B cell (primary cell): ENCODE results near the gene RASGEF1C. TPM values are rescaled to one million over a fixed set of nuclear protein-coding genes. Genes with fewer than 3 reads are reported as not detected.

Experiments
- ATAC-seq: fragments of 200-7000 bp; cut with Tn5 transposase; one replicate; pipeline ENCODE4 v1.10.0; 2021; ENCODE audit warnings: low read depth, mild to moderate bottlenecking, moderate number of reproducible peaks, moderate library complexity
- CTCF ChIA-PET: fragments of 350-600 bp; sonication (Branson Sonifier 250); formaldehyde crosslinking; loops from one replicate; lab custom pipeline; 2021; ENCODE audit warnings: antibody characterized with exemption, inconsistent platforms; lab: Charles Lee
- POLR2A ChIA-PET: fragments of 350-600 bp; sonication (Branson Sonifier 250); formaldehyde crosslinking; loops from one replicate; lab custom pipeline; 2021; ENCODE audit warnings: antibody characterized with exemption; lab: Charles Lee
- DNase-seq: peaks from one replicate; pipeline ENCODE4 v3.0.0; 2013
- H2AFZ ChIP-seq: 2 replicates; pipeline ENCODE4 v1.6.1; 2012; ENCODE audit warnings: mild to moderate bottlenecking, low read depth, low read length; ENCODE audit not compliant: insufficient read depth, poor library complexity, severe bottlenecking
- H3K27ac ChIP-seq, 2 donors: 1 replicate in 1 of 2; 2 replicates in 1 of 2; pipeline ENCODE4 v1.5.1; 2012 to 2013; ENCODE audit warnings: low read length in 2 of 2, mild to moderate bottlenecking in 2 of 2, moderate library complexity in 1 of 2
- H3K27me3 ChIP-seq, 4 experiments: fragments of 200-600 bp in 1 of 4; sonication (generic) in 1 of 4; replicated peaks in 1 of 4; 1 replicate in 2 of 4; 2 replicates in 2 of 4; pipeline versions ENCODE4 v1.6.1 to v1.7.0; 2013 to 2016; ENCODE audit warnings: low read length in 3 of 4, mild to moderate bottlenecking in 2 of 4, mixed read lengths in 1 of 4, moderate library complexity in 1 of 4; ENCODE audit not compliant: insufficient read depth in 4 of 4, control insufficient read depth in 3 of 4; ENCODE audit errors: control extremely low read depth in 1 of 4
- H3K36me3 ChIP-seq, 2 experiments: replicated peaks in 1 of 2; 1 replicate in 1 of 2; 2 replicates in 1 of 2; pipeline versions ENCODE4 v1.6.1 to v1.7.1; 2013; ENCODE audit warnings: low read length in 1 of 2; ENCODE audit not compliant: insufficient read depth in 2 of 2, control insufficient read depth in 1 of 2; ENCODE audit errors: control extremely low read depth in 1 of 2, extremely low read depth in 1 of 2
- H3K4me1 ChIP-seq, 2 donors: fragments of 200-600 bp in 1 of 2; sonication (generic) in 1 of 2; 1 replicate in 1 of 2; 2 replicates in 1 of 2; pipeline versions ENCODE4 v1.5.1 to v1.6.1; 2013 to 2017; ENCODE audit warnings: low read length in 2 of 2; ENCODE audit not compliant: control insufficient read depth in 2 of 2, insufficient read depth in 2 of 2
- H3K4me2 ChIP-seq: replicated peaks from 2 replicates; pipeline ENCODE3; 2012; ENCODE audit warnings: mild to moderate bottlenecking, low read depth, low read length; ENCODE audit not compliant: poor library complexity, severe bottlenecking
- H3K4me3 ChIP-seq, 5 experiments: fragments of 200-600 bp in 1 of 5; sonication (generic) in 1 of 5; 1 replicate in 3 of 5; 2 replicates in 2 of 5; pipeline versions ENCODE4 v1.5.1 to v1.7.0; 2011 to 2016; ENCODE audit warnings: low read length in 4 of 5, mild to moderate bottlenecking in 4 of 5, low read depth in 2 of 5, control low read depth in 1 of 5, moderate library complexity in 1 of 5; ENCODE audit not compliant: insufficient read depth in 1 of 5; ENCODE audit errors: control extremely low read depth in 1 of 5, extremely low read depth in 1 of 5
- H3K79me2 ChIP-seq: fragments of 200-600 bp; sonication (generic); one replicate; pipeline ENCODE4 v1.6.0; 2016; ENCODE audit warnings: low read length; ENCODE audit not compliant: control insufficient read depth, insufficient read depth
- H3K9ac ChIP-seq: fragments of 200-600 bp; sonication (generic); 2 replicates; pipeline ENCODE4 v1.6.1; 2017; ENCODE audit warnings: mild to moderate bottlenecking, low read length, moderate library complexity
- H3K9me3 ChIP-seq, 3 donors: one replicate each; pipeline versions ENCODE4 v1.6.1 to v1.7.1; 2013; ENCODE audit warnings: low read length in 2 of 3; ENCODE audit not compliant: control insufficient read depth in 2 of 3, insufficient read depth in 1 of 3; ENCODE audit errors: control extremely low read depth in 1 of 3
- H4K20me1 ChIP-seq: 2 replicates; pipeline ENCODE4 v1.6.0; 2012; ENCODE audit warnings: mild to moderate bottlenecking, low read length; ENCODE audit not compliant: insufficient read depth, control insufficient read depth, poor library complexity, severe bottlenecking
- H3K27ac Mint-ChIP-seq: one replicate; pipeline ENCODE4 v1.8.0; 2021; ENCODE audit warnings: mixed read lengths
- H3K27me3 Mint-ChIP-seq: one replicate; pipeline ENCODE4 v1.8.0; 2021; ENCODE audit warnings: mixed read lengths
- H3K4me1 Mint-ChIP-seq: one replicate; pipeline ENCODE4 v1.8.0; 2021; ENCODE audit warnings: mixed read lengths
- H3K4me3 Mint-ChIP-seq: one replicate; pipeline ENCODE4 v1.8.0; 2021; ENCODE audit warnings: mixed read lengths
- H3K9me3 Mint-ChIP-seq: one replicate; pipeline ENCODE4 v1.8.0; 2022; ENCODE audit warnings: mixed read lengths; ENCODE audit not compliant: insufficient read depth
- EZH2 ChIP-seq: IDR thresholded peaks from 2 replicates; pipeline ENCODE4 v1.6.1; 2012; ENCODE audit warnings: borderline replicate concordance, low read depth, mild to moderate bottlenecking, moderate library complexity, low read length; ENCODE audit not compliant: insufficient read depth, poor library complexity, severe bottlenecking
- WGBS: methylation state at CpG from one replicate; pipeline ENCODE4 v1.1.5; 2013; ENCODE audit warnings: missing lambda C conversion rate; ENCODE audit not compliant: insufficient coverage; 5-methylcytosine and 5-hydroxymethylcytosine counted together
- intact Hi-C: fragments of 100-400 bp; cut with micrococcal nuclease; formaldehyde crosslinking; loops from one replicate; pipeline ENCODE4 v1.10.0; 2022
- polyA plus RNA-seq: library from polyadenylated mRNA; depleted of rRNA; stranded (reverse); fragments of >200 nt; gene quantifications from 2 replicates; pipeline ENCODE4 v1.2.3, GENCODE V29; 2012
- total RNA-seq, 2 donors: library from RNA; stranded (reverse); fragments of 120-200 nt in 1 of 2; gene quantifications; 1 replicate in 1 of 2; 2 replicates in 1 of 2; pipeline versions ENCODE4 v1.2.3 to v1.2.4, GENCODE V29; 2013 to 2022
- TF ChIP-seq, protein P1 (sequence below): fragments of 200-600 bp; IDR thresholded peaks from one replicate; pipeline ENCODE4 v1.8.0; 2022; ENCODE audit warnings: antibody characterized with exemption, mild to moderate bottlenecking

Gene RASGEF1C
- total and polyA plus RNA-seq, 2 donors (not counting 1 experiment from before 2014, with no cell fraction given): not detected

DNA sequence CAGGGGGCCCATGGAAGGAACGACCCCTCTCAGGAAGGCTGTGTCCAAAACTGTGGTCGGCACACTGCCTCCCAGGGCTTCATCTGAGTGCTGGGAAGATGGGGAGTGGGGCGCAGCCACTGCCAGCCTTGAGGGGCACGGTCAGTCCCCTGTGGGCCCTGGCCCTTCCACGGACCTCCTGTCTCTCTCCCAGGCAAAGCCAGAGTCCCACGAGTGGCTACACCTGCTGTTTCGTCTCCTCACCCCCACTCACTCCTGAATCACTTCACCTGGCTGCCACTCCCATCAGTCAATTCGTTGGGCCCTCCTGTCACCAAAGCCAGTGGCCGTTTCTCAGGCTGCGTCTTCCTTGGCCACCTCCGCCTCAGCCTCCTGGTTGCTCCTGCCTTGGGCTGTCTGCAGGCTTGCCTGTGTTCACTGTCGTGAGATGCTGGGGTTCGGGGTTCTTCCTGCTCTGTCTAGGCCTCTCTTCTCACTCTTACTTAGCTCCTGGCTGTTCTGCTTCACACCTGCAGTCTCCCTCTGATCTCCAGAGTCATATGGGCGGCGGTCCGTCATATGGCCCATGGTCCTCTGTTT, 78.6 kb downstream of the RASGEF1C start:
- TF ChIP-seq, protein P1, sequence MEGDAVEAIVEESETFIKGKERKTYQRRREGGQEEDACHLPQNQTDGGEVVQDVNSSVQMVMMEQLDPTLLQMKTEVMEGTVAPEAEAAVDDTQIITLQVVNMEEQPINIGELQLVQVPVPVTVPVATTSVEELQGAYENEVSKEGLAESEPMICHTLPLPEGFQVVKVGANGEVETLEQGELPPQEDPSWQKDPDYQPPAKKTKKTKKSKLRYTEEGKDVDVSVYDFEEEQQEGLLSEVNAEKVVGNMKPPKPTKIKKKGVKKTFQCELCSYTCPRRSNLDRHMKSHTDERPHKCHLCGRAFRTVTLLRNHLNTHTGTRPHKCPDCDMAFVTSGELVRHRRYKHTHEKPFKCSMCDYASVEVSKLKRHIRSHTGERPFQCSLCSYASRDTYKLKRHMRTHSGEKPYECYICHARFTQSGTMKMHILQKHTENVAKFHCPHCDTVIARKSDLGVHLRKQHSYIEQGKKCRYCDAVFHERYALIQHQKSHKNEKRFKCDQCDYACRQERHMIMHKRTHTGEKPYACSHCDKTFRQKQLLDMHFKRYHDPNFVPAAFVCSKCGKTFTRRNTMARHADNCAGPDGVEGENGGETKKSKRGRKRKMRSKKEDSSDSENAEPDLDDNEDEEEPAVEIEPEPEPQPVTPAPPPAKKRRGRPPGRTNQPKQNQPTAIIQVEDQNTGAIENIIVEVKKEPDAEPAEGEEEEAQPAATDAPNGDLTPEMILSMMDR: no peak
- no peak for TF ChIP-seq EZH2
- H3K9me3 Mint-ChIP-seq: no peaks in the 10 kb centered on the region
- no peak for ATAC-seq
- H3K4me2 ChIP-seq: no peak overlapping the region
- WGBS: 82% methylated on average over 16 of the region's 16 CpGs
- no peaks in the 10 kb centered on the region for H3K4me1 Mint-ChIP-seq
- no peak overlapping the region for H2AFZ ChIP-seq
- H3K36me3 ChIP-seq: no peaks in the 10 kb centered on the region
- intact Hi-C loops: no loop called here
- H3K27ac ChIP-seq: no peak overlapping the region
- POLR2A ChIA-PET: no interaction called here
- H3K4me1 ChIP-seq: no peaks in the 10 kb centered on the region
- H4K20me1 ChIP-seq: no peaks in the 10 kb centered on the region
- CTCF ChIA-PET: no interaction called here
- H3K9ac ChIP-seq: no peak overlapping the region
- H3K27ac Mint-ChIP-seq: no peak overlapping the region
- H3K79me2 ChIP-seq: no peaks in the 10 kb centered on the region
- no peak overlapping the region for H3K4me3 ChIP-seq
- DNase-seq: peak; percentile 1
- no peaks in the 10 kb centered on the region for H3K9me3 ChIP-seq
- H3K4me3 Mint-ChIP-seq: no peak overlapping the region
- no peaks in the 10 kb centered on the region for H3K27me3 Mint-ChIP-seq
- H3K27me3 ChIP-seq: peaks cover 0 to 7% (median 0%) of the 10 kb centered on the region in 4 experiments

DNA sequence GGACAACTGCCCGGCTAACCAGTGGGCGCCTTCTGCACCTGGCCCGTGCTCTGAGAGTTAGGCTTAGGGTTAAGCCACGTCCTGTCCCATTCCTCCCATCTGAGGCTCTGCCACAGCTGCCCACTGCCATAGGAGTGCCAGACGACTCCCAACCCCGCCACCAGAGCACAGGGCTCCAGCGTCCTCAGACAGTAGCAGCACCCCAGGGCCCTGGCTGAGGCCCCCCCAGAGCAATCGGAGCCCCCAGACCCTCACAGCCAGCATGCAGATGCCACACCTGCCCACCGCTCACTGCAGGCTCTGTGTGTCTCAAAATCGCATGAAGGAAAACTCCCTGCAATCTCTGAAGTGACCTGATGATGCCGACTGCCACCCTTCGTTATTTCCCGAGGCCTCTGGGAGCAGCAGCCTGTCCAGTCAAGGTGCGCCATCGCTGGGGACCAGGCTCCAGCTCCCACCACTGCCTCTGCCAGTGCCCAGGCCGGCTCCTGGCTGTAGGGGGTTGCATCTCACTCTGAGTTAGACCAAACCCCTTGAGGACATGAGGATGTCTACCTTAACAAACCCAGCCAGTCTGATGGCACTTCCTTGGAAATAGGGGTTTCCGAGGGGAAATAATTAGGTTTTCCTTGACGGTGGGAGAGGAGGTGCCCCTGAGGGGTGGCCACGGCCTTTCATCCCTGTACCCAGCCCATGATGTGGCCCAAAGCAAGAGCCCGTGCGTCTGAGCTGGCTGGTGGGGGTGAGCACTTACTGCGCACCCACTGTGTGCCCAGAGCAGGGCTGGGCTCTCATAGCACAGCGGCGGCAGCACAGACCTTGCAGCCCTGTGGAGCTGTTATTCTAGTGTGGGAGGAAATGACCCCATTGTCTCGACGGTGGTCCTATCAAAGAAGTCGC, 79.5 kb downstream of the RASGEF1C start:
- Mint-ChIP-seq H3K4me1 (no peaks in the 10 kb centered on the region), H3K9me3 (no peaks in the 10 kb centered on the region), H3K27me3 (no peaks in the 10 kb centered on the region), H3K27ac (no peak overlapping the region), H3K4me3 (no peak overlapping the region)
- Histone ChIP-seq H3K9ac (no peak overlapping the region), H3K4me3 (no peak overlapping the region), H2AFZ (no peak overlapping the region), H3K27me3 (peaks cover 0 to 4% (median 0%) of the 10 kb centered on the region in 4 experiments), H4K20me1 (no peaks in the 10 kb centered on the region), H3K36me3 (no peaks in the 10 kb centered on the region), H3K9me3 (no peaks in the 10 kb centered on the region), H3K4me2 (no peak overlapping the region), H3K4me1 (no peaks in the 10 kb centered on the region), H3K79me2 (no peaks in the 10 kb centered on the region), H3K27ac (no peak overlapping the region)
- 88% methylated on average over 27 of the region's 27 CpGs for WGBS
- intact Hi-C loops: loop anchor here (5.0 kb wide), 1 partner anchor 198 kb away; no protein-coding TSS in a partner anchor
- CTCF ChIA-PET: no interaction called here
- DNase-seq: peak; percentile 1
- TF ChIP-seq EZH2: no peak
- TF ChIP-seq, protein P1: no peak
- no peak for ATAC-seq
- POLR2A ChIA-PET: no interaction called here
